Heart left ventricle (tissue), 16 donors: Measurements from ENCODE around the gene FOSL2. TPM values are rescaled to one million over a fixed set of nuclear protein-coding genes. Genes with fewer than 3 reads are reported as not detected.

Experiments
- ATAC-seq, 4 donors: fragments of 200-7000 bp; cut with Tn5 transposase; one replicate each; pipeline ENCODE4 v1.9.1; 2020 to 2022; ENCODE audit warnings: moderate library complexity in 4 of 4, mild to moderate bottlenecking in 3 of 4, moderate number of reproducible peaks in 1 of 4
- DNase-seq, 5 donors: peaks; one replicate each; pipeline ENCODE4 v3.0.0-alpha.2; 2020
- H3K27ac ChIP-seq, 12 donors: fragments of 200-600 bp; sonication (generic) in 4 of 12; one replicate each; pipeline versions ENCODE4 v1.5.0 to v1.8.0; 2016 to 2022; ENCODE audit warnings: mild to moderate bottlenecking in 2 of 12
- H3K27me3 ChIP-seq, 9 donors: fragments of 200-600 bp; sonication (generic) in 2 of 9; one replicate each; pipeline versions ENCODE4 v1.5.1 to v1.8.0; 2016 to 2022; ENCODE audit warnings: mild to moderate bottlenecking in 3 of 9
- H3K36me3 ChIP-seq, 9 donors: fragments of 200-600 bp; sonication (generic) in 2 of 9; one replicate each; pipeline versions ENCODE4 v1.5.0 to v1.8.0; 2018 to 2022; ENCODE audit warnings: mild to moderate bottlenecking in 2 of 9
- H3K4me1 ChIP-seq, 12 donors: fragments of 200-600 bp; sonication (generic) in 4 of 12; one replicate each; pipeline versions ENCODE4 v1.5.0 to v1.8.0; 2016 to 2022; ENCODE audit warnings: mild to moderate bottlenecking in 3 of 12
- H3K4me3 ChIP-seq, 12 donors: fragments of 200-600 bp; sonication (generic) in 4 of 12; one replicate each; pipeline versions ENCODE4 v1.5.0 to v1.8.0; 2017 to 2022; ENCODE audit warnings: mild to moderate bottlenecking in 9 of 12, moderate library complexity in 4 of 12
- H3K9me3 ChIP-seq, 12 donors: fragments of 200-600 bp; sonication (generic) in 4 of 12; one replicate each; pipeline versions ENCODE4 v1.5.0 to v1.8.0; 2016 to 2022; ENCODE audit warnings: mild to moderate bottlenecking in 1 of 12
- CTCF ChIP-seq, 12 donors: fragments of 200-600 bp; sonication (generic) in 4 of 12; IDR thresholded peaks; one replicate each; pipeline versions ENCODE4 v1.5.0 to v1.8.0; 2018 to 2022; ENCODE audit warnings: antibody characterized with exemption in 12 of 12, mild to moderate bottlenecking in 5 of 12
- POLR2A ChIP-seq, 2 donors: fragments of 450-650 bp; IDR thresholded peaks; one replicate each; pipeline ENCODE4 v1.6.1; 2017; ENCODE audit warnings: antibody characterized with exemption in 2 of 2, mild to moderate bottlenecking in 2 of 2, moderate library complexity in 2 of 2
- WGBS, 4 donors: extraction: QIAGEN DNeasy Blood & Tissue Kit in 2 of 4; methylation state at CpG; one replicate each; pipeline versions ENCODE4 v1.1.5 to v1.1.7; 2013 to 2018; 5-methylcytosine and 5-hydroxymethylcytosine counted together
- intact Hi-C, 10 donors: fragments of 100-400 bp; cut with DNase I; formaldehyde crosslinking; loops; one replicate each; pipeline versions ENCODE4 v1.11.1 to v1.14.2; 2022
- polyA plus RNA-seq, 2 donors: library from polyadenylated mRNA; stranded (reverse); fragments of 200-250 nt; gene quantifications; one replicate each; pipeline ENCODE4 v1.2.3, GENCODE V29; 2013
- total RNA-seq, 9 donors: library from RNA; depleted of rRNA in 2 of 9; stranded (reverse); fragments of >200 nt in 2 of 9; fragmentation: NEBNext Ultra II Directional in 3 of 9; extraction: Animal tissue kit (Norgen Biotek cat#: 25700) in 3 of 9; gene quantifications; one replicate each; pipeline versions ENCODE4 v1.1.0 to v1.2.4, GENCODE V29; 2016 to 2023
- donor health status: ischemic (EF 13 %, LVEDD 7.1; RV severe dilation, severe dysfunction).
- donor health status: healthy with polysubstance abuse.
- donor health status: DM: no; HTN: yes; CAD: no.
- donor health status: DM: no; HTN: no; CAD: no.
- donor health status: ischemic (EF 25% LVEDD 6.9; RV normal size, moderate dysfunction).
- donor health status: ischemic (EF 25% LVEDD 5.7; RV mildly dilated, moderate dysfunction).
- donor health status: healthy.
- donor health status: DM: yes; HTN: yes; CAD: no.
- donor health status: ischemic (EF 35%, LVEDD 5.7; RV mildly dilated, moderate dysfunction).
- donor health status: nonischemic (EF 11% LVEDD 7.7; RV severe dilation, severe dysfunction).
- donor health status: DM: yes; HTN: yes; CAD: no.
- donor health status: PGD.
- donor health status: ischemic (EF 29% LVEDD 5.4; RV normal size, mild dysfunction).
- donor health status: nonischemic (EF 23%, LVEDD 6.1; RV moderate dilation, normal function).

FOSL2 gene
- total and polyA plus RNA-seq, 11 donors: 15.2 to 144 (median 50.2) TPM

- peaks cover 9 to 56% (median 20%) of the 10 kb centered on the region in 12 donors for H3K4me1 ChIP-seq
- 85 to 90% (median 89%) methylated on average over 4 to 7 of the region's 7 CpGs for WGBS, 4 donors
- no peaks in the 10 kb centered on the region for H3K27me3 ChIP-seq
- DNase-seq: no peak
- H3K4me3 ChIP-seq: peak overlapping the region in 1 of 12 donors; percentile 5
- ATAC-seq: no peak
- no peaks in the 10 kb centered on the region for H3K9me3 ChIP-seq
- no peaks in the 10 kb centered on the region for H3K36me3 ChIP-seq
- no peak for TF ChIP-seq CTCF (IDR thresholded peaks at IDR 0.05)
- TF ChIP-seq POLR2A (IDR thresholded peaks at IDR 0.05): no peak
- peak overlapping the region in 1 of 12 donors; percentile 73 for H3K27ac ChIP-seq
- intact Hi-C loops: loop anchor here in 3 of 10 donors (5.0 kb wide), 1 partner anchor 34 kb away; the partner anchor contains the start of gene FOSL2 (in 3 of the 3)
Measured at GRCh38 chr2:28358668-28359201, 33.9 kb upstream of the FOSL2 start.

- no peak for TF ChIP-seq POLR2A (IDR thresholded peaks at IDR 0.05)
- TF ChIP-seq CTCF (IDR thresholded peaks at IDR 0.05): no peak
- ATAC-seq (peak in 1 of 4 donors; percentile 21), DNase-seq (peak in 3 of 5 donors; percentile 43 to 60 (median 54))
- Histone ChIP-seq H3K4me1 (peaks cover 9 to 56% (median 20%) of the 10 kb centered on the region in 12 donors), H3K27ac (peak overlapping the region in 1 of 12 donors; percentile 73), H3K9me3 (no peaks in the 10 kb centered on the region), H3K36me3 (no peaks in the 10 kb centered on the region), H3K27me3 (no peaks in the 10 kb centered on the region), H3K4me3 (peak overlapping the region in 1 of 12 donors; percentile 5)
- intact Hi-C loops: loop anchor here in 3 of 10 donors (5.0 kb wide), 1 partner anchor 33 kb away; the partner anchor contains the start of gene FOSL2 (in 3 of the 3)
- WGBS, 4 donors: 78 to 83% (median 80%) methylated on average over 27 to 28 of the region's 28 CpGs
Measured at GRCh38 chr2:28359222-28360057, 33.2 kb upstream of the FOSL2 start.

GRCh38 chr2:28360058-28360717 is 32.5 kb upstream of the FOSL2 start:
- WGBS, 4 donors: 89 to 91% (median 91%) methylated on average over 15 to 16 of the region's 16 CpGs
- intact Hi-C loops: no loop called here
- DNase-seq: no peak
- no peaks in the 10 kb centered on the region for H3K9me3 ChIP-seq
- H3K27ac ChIP-seq: peak overlapping the region in 2 of 12 donors; percentile 19 to 73
- no peaks in the 10 kb centered on the region for H3K36me3 ChIP-seq
- no peak for TF ChIP-seq POLR2A (IDR thresholded peaks at IDR 0.05)
- no peak for TF ChIP-seq CTCF (IDR thresholded peaks at IDR 0.05)
- no peaks in the 10 kb centered on the region for H3K27me3 ChIP-seq
- H3K4me1 ChIP-seq: peaks cover 9 to 60% (median 21%) of the 10 kb centered on the region in 12 donors
- no peak for ATAC-seq
- no peak overlapping the region for H3K4me3 ChIP-seq
